Kidney epithelial cell (primary cell): ENCODE results near the gene SULT1C4. TPM values are rescaled to one million over a fixed set of nuclear protein-coding genes. Genes with fewer than 3 reads are reported as not detected.

Experiments used
- DNase-seq: peaks from one replicate; pipeline ENCODE4 v3.0.0-alpha.2; 2010; ENCODE audit warnings: low read depth
- H3K27me3 ChIP-seq: 2 replicates; pipeline ENCODE4 v1.6.0; 2011; ENCODE audit warnings: low read length; ENCODE audit not compliant: control insufficient read depth, insufficient read depth
- H3K36me3 ChIP-seq: 2 replicates; pipeline ENCODE4 v1.5.1; 2011; ENCODE audit warnings: low read length; ENCODE audit not compliant: control insufficient read depth, insufficient read depth
- H3K4me3 ChIP-seq: 2 replicates; pipeline ENCODE4 v1.5.1; 2011; ENCODE audit warnings: low read depth, mild to moderate bottlenecking, control low read depth, low read length
- CTCF ChIP-seq: IDR thresholded peaks from 2 replicates; pipeline ENCODE4 v1.5.1; 2011; ENCODE audit warnings: mild to moderate bottlenecking, moderate library complexity, low read length, control low read depth, inconsistent platforms; ENCODE audit not compliant: insufficient read depth, poor library complexity, severe bottlenecking
- total RNA-seq: library from RNA; depleted of rRNA; stranded (reverse); fragments of >200 nt; gene quantifications from 2 replicates; pipeline ENCODE4 v1.2.3, GENCODE V29; 2015

Gene SULT1C4
- total RNA-seq, 1 donor from 2014 or later = 37.7 TPM

- no peaks in the 10 kb centered on the region for H3K36me3 ChIP-seq
- TF ChIP-seq CTCF = no peak
- H3K27me3 ChIP-seq = no peaks in the 10 kb centered on the region
- no peak overlapping the region for H3K4me3 ChIP-seq
- DNase-seq = no peak
These were observed 10.7 kb upstream of the SULT1C4 start for GRCh38 chr2:108367014-108367413.

- DNase-seq = no peak
- no peak for TF ChIP-seq CTCF
- Histone ChIP-seq H3K4me3 (no peak overlapping the region), H3K36me3 (no peaks in the 10 kb centered on the region), H3K27me3 (no peaks in the 10 kb centered on the region)
These were observed 10.1 kb upstream of the SULT1C4 start for GRCh38 chr2:108367561-108368175.

- no peak overlapping the region for H3K4me3 ChIP-seq
- H3K27me3 ChIP-seq = no peaks in the 10 kb centered on the region
- no peak for TF ChIP-seq CTCF
- DNase-seq = no peak
- H3K36me3 ChIP-seq = no peaks in the 10 kb centered on the region
These were observed 8.6 kb upstream of the SULT1C4 start for GRCh38 chr2:108369153-108369552.

- DNase-seq = no peak
- Histone ChIP-seq H3K4me3 (no peak overlapping the region), H3K27me3 (no peaks in the 10 kb centered on the region), H3K36me3 (no peaks in the 10 kb centered on the region)
- TF ChIP-seq CTCF = no peak
These were observed 7.7 kb upstream of the SULT1C4 start for GRCh38 chr2:108370080-108370479.

GRCh38 chr2:108376774-108377173, 980 bp upstream of the SULT1C4 start:
- no peak for TF ChIP-seq CTCF

GRCh38 chr2:108377401-108377800, 353 bp upstream of the SULT1C4 start:
- no peak for DNase-seq
- no peaks in the 10 kb centered on the region for H3K36me3 ChIP-seq
- no peak for TF ChIP-seq CTCF
- H3K27me3 ChIP-seq = no peaks in the 10 kb centered on the region
- peak overlapping the region; percentile 41 for H3K4me3 ChIP-seq

More at GRCh38 chr2:108376774-108377173, 980 bp upstream of the SULT1C4 start:
- H3K4me3 ChIP-seq = no peak overlapping the region
- H3K27me3 ChIP-seq = no peaks in the 10 kb centered on the region
- H3K36me3 ChIP-seq = no peaks in the 10 kb centered on the region
- DNase-seq = no peak
